Measurements from ENCODE around the gene S100A1.
A peak's percentile ranks its signal among the peaks of the same experiment; 100 is the strongest.

Gene S100A1

DNA sequence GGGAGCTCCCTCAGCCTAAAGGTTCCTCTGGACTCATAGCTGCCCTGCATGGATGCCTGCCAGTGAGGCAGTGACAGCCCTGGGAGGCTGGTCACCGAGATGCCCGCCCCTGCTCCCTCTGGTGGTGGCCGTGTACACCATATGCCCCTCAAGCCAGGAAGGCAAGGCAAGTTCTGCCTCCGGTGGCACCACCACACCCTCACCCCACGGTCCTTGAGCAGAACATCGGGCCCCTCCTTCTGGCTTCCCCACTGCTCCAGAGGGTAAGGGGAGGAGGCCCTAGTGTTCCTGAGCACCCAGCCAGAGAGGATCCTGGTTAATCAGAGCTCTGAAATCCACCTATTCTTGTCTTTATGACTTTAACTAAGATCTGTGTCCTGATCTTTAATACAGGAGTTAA, 10.6 kb upstream of the S100A1 start:
- H3K36me3 ChIP-seq (ENCODE audit: control insufficient read depth, insufficient read depth, low read length): no peaks in the 10 kb centered on the region
- no peak overlapping the region for H3K4me3 ChIP-seq (replicated peaks; ENCODE audit: low read depth, low read length)
- TF ChIP-seq, protein P1, sequence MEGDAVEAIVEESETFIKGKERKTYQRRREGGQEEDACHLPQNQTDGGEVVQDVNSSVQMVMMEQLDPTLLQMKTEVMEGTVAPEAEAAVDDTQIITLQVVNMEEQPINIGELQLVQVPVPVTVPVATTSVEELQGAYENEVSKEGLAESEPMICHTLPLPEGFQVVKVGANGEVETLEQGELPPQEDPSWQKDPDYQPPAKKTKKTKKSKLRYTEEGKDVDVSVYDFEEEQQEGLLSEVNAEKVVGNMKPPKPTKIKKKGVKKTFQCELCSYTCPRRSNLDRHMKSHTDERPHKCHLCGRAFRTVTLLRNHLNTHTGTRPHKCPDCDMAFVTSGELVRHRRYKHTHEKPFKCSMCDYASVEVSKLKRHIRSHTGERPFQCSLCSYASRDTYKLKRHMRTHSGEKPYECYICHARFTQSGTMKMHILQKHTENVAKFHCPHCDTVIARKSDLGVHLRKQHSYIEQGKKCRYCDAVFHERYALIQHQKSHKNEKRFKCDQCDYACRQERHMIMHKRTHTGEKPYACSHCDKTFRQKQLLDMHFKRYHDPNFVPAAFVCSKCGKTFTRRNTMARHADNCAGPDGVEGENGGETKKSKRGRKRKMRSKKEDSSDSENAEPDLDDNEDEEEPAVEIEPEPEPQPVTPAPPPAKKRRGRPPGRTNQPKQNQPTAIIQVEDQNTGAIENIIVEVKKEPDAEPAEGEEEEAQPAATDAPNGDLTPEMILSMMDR (IDR thresholded peaks at IDR 0.05; ENCODE audit: insufficient read depth, low read length, poor library complexity, severe bottlenecking): peak; percentile 90
- DNase-seq (ENCODE audit: extremely low read depth, insufficient read length): peak; percentile 61
- H3K27me3 ChIP-seq (replicated peaks; ENCODE audit: control insufficient read depth, insufficient read depth, low read length): no peaks in the 10 kb centered on the region

DNA sequence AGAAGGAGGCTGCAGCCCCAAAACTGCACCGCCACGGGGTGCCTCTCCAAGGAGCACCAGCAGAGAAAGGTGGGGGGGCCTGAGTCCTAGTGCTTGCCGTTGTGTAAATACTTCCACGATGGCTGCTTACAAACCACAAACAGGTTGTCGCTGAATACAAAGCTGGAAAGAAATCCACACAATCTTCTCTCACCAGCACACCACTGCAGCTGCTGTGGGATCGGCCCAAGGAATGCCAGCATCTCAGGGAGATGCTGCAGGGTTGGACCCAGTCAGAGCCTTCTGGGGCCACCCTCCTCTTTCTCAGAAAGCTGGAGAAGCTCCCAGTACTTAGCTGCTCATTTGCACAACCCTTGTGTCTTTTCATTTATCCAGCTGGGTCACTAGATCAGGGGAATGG, 9.1 kb upstream of the S100A1 start:
- Histone ChIP-seq H3K4me3 (replicated peaks; ENCODE audit: low read depth, low read length) (no peak overlapping the region), H3K27me3 (replicated peaks; ENCODE audit: control insufficient read depth, insufficient read depth, low read length) (no peaks in the 10 kb centered on the region), H3K36me3 (ENCODE audit: control insufficient read depth, insufficient read depth, low read length) (no peaks in the 10 kb centered on the region)
- no peak for DNase-seq (ENCODE audit: extremely low read depth, insufficient read length)
- TF ChIP-seq, protein P1 (IDR thresholded peaks at IDR 0.05; ENCODE audit: insufficient read depth, low read length, poor library complexity, severe bottlenecking): no peak

DNA sequence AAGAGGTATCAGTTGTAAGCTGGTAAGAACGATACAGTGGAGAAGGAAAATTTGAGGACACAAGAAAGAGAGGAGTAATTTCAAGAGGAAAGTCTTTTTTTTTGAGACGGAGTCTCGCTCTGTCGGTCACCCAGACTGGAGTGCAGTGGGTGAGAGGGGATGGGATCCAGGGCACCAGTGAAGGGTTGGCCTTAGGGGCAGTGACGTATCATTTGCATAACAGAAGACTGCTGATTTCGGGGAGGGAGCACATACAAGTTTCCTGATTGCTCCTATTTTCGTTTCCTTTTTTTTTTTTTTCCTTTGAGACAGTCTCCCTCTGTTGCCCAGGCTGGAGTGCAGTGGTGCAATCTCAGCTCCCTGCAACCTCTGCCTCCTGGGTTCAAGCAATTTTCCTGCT, 5.1 kb upstream of the S100A1 start:
- Histone ChIP-seq H3K27me3 (replicated peaks; ENCODE audit: control insufficient read depth, insufficient read depth, low read length) (no peaks in the 10 kb centered on the region), H3K36me3 (ENCODE audit: control insufficient read depth, insufficient read depth, low read length) (no peaks in the 10 kb centered on the region), H3K4me3 (replicated peaks; ENCODE audit: low read depth, low read length) (no peak overlapping the region)
- no peak for DNase-seq (ENCODE audit: extremely low read depth, insufficient read length)
- TF ChIP-seq, protein P1 (IDR thresholded peaks at IDR 0.05; ENCODE audit: insufficient read depth, low read length, poor library complexity, severe bottlenecking): no peak

DNA sequence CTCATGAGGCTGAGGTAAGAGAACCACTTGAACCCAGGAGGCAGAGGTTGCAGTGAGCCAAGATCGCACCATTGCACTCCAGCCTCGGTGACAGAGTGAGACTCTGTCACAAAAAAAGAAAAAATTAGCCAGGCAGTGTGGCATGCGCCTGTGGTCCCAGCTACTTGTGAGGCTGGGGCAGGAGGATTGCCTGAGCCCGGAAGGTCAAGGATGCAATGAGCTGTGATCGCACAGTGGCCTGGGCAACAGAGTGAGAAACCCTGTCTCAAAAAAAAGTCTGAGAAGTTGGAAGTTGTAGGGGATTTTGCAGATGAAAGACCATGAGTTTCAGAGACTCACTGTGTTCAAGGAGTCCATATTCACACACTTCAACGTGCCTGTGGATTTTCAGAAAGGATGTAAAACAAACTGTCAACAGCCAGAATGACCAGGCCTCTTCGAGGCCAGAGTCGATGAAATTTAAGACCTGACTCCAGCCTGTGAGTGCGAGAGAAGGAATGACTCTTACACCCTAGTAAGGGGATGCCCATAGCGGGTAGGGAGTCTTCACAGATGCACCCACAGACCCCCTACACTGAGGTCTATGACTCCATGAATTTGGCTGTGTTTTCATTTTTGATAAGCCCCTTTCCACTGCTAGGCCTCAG, 3.1 kb upstream of the S100A1 start:
- H3K36me3 ChIP-seq (ENCODE audit: control insufficient read depth, insufficient read depth, low read length): no peaks in the 10 kb centered on the region; the same call in 1 of the 2 replicates
- TF ChIP-seq, protein P1 (IDR thresholded peaks at IDR 0.05; ENCODE audit: insufficient read depth, low read length, poor library complexity, severe bottlenecking): no peak
- no peak for DNase-seq (ENCODE audit: extremely low read depth, insufficient read length)
- H3K4me3 ChIP-seq (replicated peaks; ENCODE audit: low read depth, low read length): no peak overlapping the region
- no peaks in the 10 kb centered on the region for H3K27me3 ChIP-seq (replicated peaks; ENCODE audit: control insufficient read depth, insufficient read depth, low read length)

DNA sequence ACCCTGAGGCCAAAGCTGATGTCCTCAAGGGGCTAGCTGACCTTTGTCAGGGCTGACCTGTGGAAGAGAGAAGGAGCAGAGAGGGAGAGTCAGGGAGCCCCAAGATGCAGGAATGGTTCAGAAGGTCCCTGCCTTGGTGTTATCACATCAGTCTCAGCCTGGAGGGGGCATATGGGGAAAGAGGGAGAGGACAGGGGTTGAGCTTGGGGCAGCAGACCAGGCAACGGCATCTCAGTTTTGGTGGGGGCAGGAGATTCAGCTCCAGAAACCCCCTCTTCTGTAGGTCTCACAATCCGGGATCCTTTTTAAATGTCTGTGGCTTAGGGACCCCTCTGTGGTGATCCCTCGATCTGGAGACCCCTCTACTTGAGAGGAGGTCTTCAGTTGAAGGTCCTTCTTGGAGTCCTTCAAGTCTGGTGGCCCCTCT, 1.7 kb upstream of the S100A1 start:
- no peaks in the 10 kb centered on the region for H3K27me3 ChIP-seq (replicated peaks; ENCODE audit: control insufficient read depth, insufficient read depth, low read length)
- no peak for DNase-seq (ENCODE audit: extremely low read depth, insufficient read length)
- TF ChIP-seq, protein P1 (IDR thresholded peaks at IDR 0.05; ENCODE audit: insufficient read depth, low read length, poor library complexity, severe bottlenecking): no peak
- no peaks in the 10 kb centered on the region; the same call in 1 of the 2 replicates for H3K36me3 ChIP-seq (ENCODE audit: control insufficient read depth, insufficient read depth, low read length)
- peak overlapping the region; percentile 56; the same call in 1 of the 2 replicates for H3K4me3 ChIP-seq (replicated peaks; ENCODE audit: low read depth, low read length)

Measured in GM06990 (cell line).